ENCODE measurements around the gene CNIH4.

DNA sequence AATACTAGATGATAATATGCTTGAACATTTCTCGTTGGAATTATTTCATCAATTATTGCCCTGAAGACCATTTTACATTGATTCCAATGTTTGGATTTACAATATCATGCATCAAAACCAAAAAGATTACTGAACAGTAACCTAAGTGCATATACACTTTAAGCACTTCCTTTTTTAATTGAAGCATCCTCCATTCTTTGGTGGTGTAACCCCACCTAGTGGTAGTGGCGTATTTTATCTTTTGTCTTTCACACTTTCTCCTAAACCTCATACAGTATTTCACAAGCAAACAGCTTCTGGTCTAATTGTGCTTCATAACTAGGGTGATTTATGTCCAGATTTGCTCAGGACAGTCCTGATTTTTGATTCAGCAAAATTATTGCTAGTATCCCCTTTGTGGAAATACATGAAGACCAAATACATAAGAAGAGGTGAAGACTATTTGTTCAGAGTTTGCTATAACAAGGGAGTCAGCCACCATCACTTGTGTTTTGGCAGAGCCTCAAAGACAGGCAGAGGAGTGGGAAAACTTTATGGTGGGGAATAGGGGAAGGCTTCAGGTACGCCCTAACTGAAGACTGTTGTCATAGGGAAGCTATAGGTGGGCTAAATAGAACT, 23.3 kb upstream of the CNIH4 start:
- TF ChIP-seq EZH2phosphoT487 (IDR thresholded peaks at IDR 0.05; ENCODE audit: low read length): no peak
- TF ChIP-seq, protein P1, sequence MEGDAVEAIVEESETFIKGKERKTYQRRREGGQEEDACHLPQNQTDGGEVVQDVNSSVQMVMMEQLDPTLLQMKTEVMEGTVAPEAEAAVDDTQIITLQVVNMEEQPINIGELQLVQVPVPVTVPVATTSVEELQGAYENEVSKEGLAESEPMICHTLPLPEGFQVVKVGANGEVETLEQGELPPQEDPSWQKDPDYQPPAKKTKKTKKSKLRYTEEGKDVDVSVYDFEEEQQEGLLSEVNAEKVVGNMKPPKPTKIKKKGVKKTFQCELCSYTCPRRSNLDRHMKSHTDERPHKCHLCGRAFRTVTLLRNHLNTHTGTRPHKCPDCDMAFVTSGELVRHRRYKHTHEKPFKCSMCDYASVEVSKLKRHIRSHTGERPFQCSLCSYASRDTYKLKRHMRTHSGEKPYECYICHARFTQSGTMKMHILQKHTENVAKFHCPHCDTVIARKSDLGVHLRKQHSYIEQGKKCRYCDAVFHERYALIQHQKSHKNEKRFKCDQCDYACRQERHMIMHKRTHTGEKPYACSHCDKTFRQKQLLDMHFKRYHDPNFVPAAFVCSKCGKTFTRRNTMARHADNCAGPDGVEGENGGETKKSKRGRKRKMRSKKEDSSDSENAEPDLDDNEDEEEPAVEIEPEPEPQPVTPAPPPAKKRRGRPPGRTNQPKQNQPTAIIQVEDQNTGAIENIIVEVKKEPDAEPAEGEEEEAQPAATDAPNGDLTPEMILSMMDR (IDR thresholded peaks at IDR 0.05; ENCODE audit: low read length): peak; percentile 90

Data from MM.1S (cell line).